ENCODE data around the gene DMD.

DNA sequence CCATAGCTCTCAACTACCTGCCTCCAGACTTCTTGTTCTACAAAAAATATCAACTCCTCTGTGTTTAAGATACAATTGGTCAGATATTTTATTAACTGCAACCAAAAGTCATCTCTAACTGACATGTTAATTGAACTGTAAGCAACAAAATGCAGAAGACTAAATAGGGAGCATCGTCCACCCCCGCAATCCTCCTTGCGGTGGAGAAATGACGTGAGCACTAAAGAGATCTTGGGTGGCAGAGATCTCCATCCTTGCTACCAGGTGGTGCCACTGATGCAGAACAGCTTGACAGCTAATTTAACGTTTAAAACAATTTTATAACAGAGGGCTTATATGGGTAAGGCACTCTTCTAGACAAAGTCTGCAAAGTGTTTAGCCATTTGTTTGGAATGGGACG lies 1975.1 kb downstream of the DMD start:
- TF ChIP-seq, protein P1, sequence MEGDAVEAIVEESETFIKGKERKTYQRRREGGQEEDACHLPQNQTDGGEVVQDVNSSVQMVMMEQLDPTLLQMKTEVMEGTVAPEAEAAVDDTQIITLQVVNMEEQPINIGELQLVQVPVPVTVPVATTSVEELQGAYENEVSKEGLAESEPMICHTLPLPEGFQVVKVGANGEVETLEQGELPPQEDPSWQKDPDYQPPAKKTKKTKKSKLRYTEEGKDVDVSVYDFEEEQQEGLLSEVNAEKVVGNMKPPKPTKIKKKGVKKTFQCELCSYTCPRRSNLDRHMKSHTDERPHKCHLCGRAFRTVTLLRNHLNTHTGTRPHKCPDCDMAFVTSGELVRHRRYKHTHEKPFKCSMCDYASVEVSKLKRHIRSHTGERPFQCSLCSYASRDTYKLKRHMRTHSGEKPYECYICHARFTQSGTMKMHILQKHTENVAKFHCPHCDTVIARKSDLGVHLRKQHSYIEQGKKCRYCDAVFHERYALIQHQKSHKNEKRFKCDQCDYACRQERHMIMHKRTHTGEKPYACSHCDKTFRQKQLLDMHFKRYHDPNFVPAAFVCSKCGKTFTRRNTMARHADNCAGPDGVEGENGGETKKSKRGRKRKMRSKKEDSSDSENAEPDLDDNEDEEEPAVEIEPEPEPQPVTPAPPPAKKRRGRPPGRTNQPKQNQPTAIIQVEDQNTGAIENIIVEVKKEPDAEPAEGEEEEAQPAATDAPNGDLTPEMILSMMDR (IDR thresholded peaks at IDR 0.05) = no peak
- no peak for TF ChIP-seq POLR2A (IDR thresholded peaks at IDR 0.05)

All from ovary (tissue), 3 donors.